Measurements from ENCODE around the gene EFL1.

- TF ChIP-seq CTCF (conservative IDR thresholded peaks at IDR 0.05; ENCODE audit: low read length) = no peak
- no peak for TF ChIP-seq EZH2phosphoT487 (IDR thresholded peaks at IDR 0.05; ENCODE audit: borderline replicate concordance, low read depth, low read length)
These were observed 152.4 kb downstream of the EFL1 start for GRCh38 chr15:82110144-82110543.

Measured in OCI-LY7 (cell line).